Liver (tissue), 9 donors: Measurements from ENCODE around the gene KIF26B. TPM values are rescaled to one million over a fixed set of nuclear protein-coding genes. Genes with fewer than 3 reads are reported as not detected.

Source experiments
- DNase-seq: peaks from one replicate; pipeline ENCODE4 v3.0.0-alpha.2; 2017; ENCODE audit warnings: low spot score
- H3K27ac ChIP-seq, 2 donors: one replicate each; pipeline ENCODE4 v1.7.0; 2013; ENCODE audit warnings: inconsistent platforms in 2 of 2, low read length in 2 of 2, control low read depth in 1 of 2, low read depth in 1 of 2, mild to moderate bottlenecking in 1 of 2
- H3K27me3 ChIP-seq, 4 donors: one replicate each; pipeline versions ENCODE4 v1.6.1 to v1.7.0; 2013; ENCODE audit warnings: low read length in 3 of 4, inconsistent platforms in 1 of 4, mild to moderate bottlenecking in 1 of 4, moderate library complexity in 1 of 4; ENCODE audit not compliant: control insufficient read depth in 4 of 4, insufficient read depth in 4 of 4
- H3K36me3 ChIP-seq, 4 donors: one replicate each; pipeline versions ENCODE4 v1.6.1 to v1.7.0; 2013; ENCODE audit warnings: low read length in 3 of 4, mild to moderate bottlenecking in 3 of 4, low read depth in 1 of 4, moderate library complexity in 1 of 4; ENCODE audit not compliant: control insufficient read depth in 4 of 4, insufficient read depth in 3 of 4
- H3K4me1 ChIP-seq, 4 donors: one replicate each; pipeline versions ENCODE4 v1.6.1 to v1.7.0; 2013; ENCODE audit warnings: low read length in 3 of 4, mild to moderate bottlenecking in 3 of 4, moderate library complexity in 1 of 4; ENCODE audit not compliant: control insufficient read depth in 4 of 4, insufficient read depth in 4 of 4
- H3K4me3 ChIP-seq, 3 donors: one replicate each; pipeline versions ENCODE4 v1.6.1 to v1.7.0; 2013; ENCODE audit warnings: low read length in 3 of 3, control low read depth in 1 of 3, low read depth in 1 of 3, mild to moderate bottlenecking in 1 of 3
- H3K9ac ChIP-seq, 2 donors: one replicate each; pipeline ENCODE4 v1.7.0; 2013; ENCODE audit warnings: low read length in 2 of 2, mild to moderate bottlenecking in 2 of 2, moderate library complexity in 2 of 2, control low read depth in 1 of 2, low read depth in 1 of 2
- H3K9me3 ChIP-seq, 4 donors: one replicate each; pipeline versions ENCODE4 v1.6.1 to v1.7.0; 2013; ENCODE audit warnings: low read length in 3 of 4; ENCODE audit not compliant: control insufficient read depth in 4 of 4
- ATF3 ChIP-seq: IDR thresholded peaks from 2 replicates; pipeline ENCODE4 v1.6.1; 2016; ENCODE audit warnings: antibody characterized with exemption
- CTCF ChIP-seq: fragments of 150-350 bp; IDR thresholded peaks from 2 replicates; pipeline ENCODE4 v1.5.1; 2017; ENCODE audit warnings: improper control_type of control experiment, low read depth, low read length; ENCODE audit not compliant: missing input control
- EGR1 ChIP-seq, 2 donors: IDR thresholded peaks; 2 replicates each; pipeline ENCODE4 v1.6.1; 2016 to 2018; ENCODE audit warnings: antibody characterized with exemption in 2 of 2, low read depth in 2 of 2
- FOXA1 ChIP-seq: IDR thresholded peaks from 2 replicates; pipeline ENCODE4 v1.6.1; 2016; ENCODE audit warnings: antibody characterized with exemption
- FOXA2 ChIP-seq: IDR thresholded peaks from 2 replicates; pipeline ENCODE4 v1.6.1; 2016; ENCODE audit warnings: antibody characterized with exemption
- GABPA ChIP-seq, 2 donors: IDR thresholded peaks in 1 of 2; conservative IDR thresholded peaks in 1 of 2; 2 replicates each; pipeline ENCODE4 v1.6.1; 2016; ENCODE audit warnings: antibody characterized with exemption in 2 of 2, mild to moderate bottlenecking in 1 of 2, moderate library complexity in 1 of 2
- HNF4A ChIP-seq, 2 donors: conservative IDR thresholded peaks; 2 replicates each; pipeline ENCODE4 v1.6.1; 2016; ENCODE audit warnings: antibody characterized with exemption in 2 of 2, mild to moderate bottlenecking in 2 of 2
- HNF4G ChIP-seq: IDR thresholded peaks from 2 replicates; pipeline ENCODE4 v1.6.1; 2016; ENCODE audit warnings: antibody characterized with exemption
- JUND ChIP-seq, 2 donors: IDR thresholded peaks; 2 replicates each; pipeline ENCODE4 v1.6.1; 2016; ENCODE audit warnings: antibody characterized with exemption in 2 of 2
- NR2F2 ChIP-seq: IDR thresholded peaks from 2 replicates; pipeline ENCODE4 v1.6.1; 2016; ENCODE audit warnings: antibody characterized with exemption
- RAD21 ChIP-seq, 2 donors: IDR thresholded peaks; 2 replicates each; pipeline ENCODE4 v1.6.1; 2016; ENCODE audit warnings: antibody characterized with exemption in 2 of 2, mild to moderate bottlenecking in 2 of 2
- RXRA ChIP-seq, 2 donors: IDR thresholded peaks; 2 replicates each; pipeline ENCODE4 v1.6.1; 2017 to 2018; ENCODE audit warnings: antibody characterized with exemption in 2 of 2, mild to moderate bottlenecking in 1 of 2
- SP1 ChIP-seq: IDR thresholded peaks from 2 replicates; pipeline ENCODE4 v1.6.1; 2018; ENCODE audit warnings: antibody characterized with exemption, mild to moderate bottlenecking
- TAF1 ChIP-seq: conservative IDR thresholded peaks from 2 replicates; pipeline ENCODE4 v1.6.1; 2016; ENCODE audit warnings: antibody characterized with exemption, mild to moderate bottlenecking
- YY1 ChIP-seq: IDR thresholded peaks from 2 replicates; pipeline ENCODE4 v1.6.1; 2016; ENCODE audit warnings: antibody characterized with exemption, mild to moderate bottlenecking
- ZBTB33 ChIP-seq: IDR thresholded peaks from 2 replicates; pipeline ENCODE4 v1.6.1; 2016; ENCODE audit warnings: antibody characterized with exemption
- WGBS: extraction: QIAGEN DNeasy Blood & Tissue Kit; methylation state at CpG from one replicate; pipeline ENCODE4 v1.1.7; 2013; 5-methylcytosine and 5-hydroxymethylcytosine counted together
- polyA plus RNA-seq, 2 donors: library from polyadenylated mRNA; stranded (reverse) in 1 of 2; unstranded in 1 of 2; fragments of 200-250 nt in 1 of 2; fragments of >200 nt in 1 of 2; fragmentation: Nextera tagmentation in 1 of 2; extraction: Ambion mirVana in 1 of 2; gene quantifications; one replicate each; pipeline versions ENCODE4 v1.2.1 to v1.2.3, GENCODE V29; 2013 to 2015
- total RNA-seq, 2 donors: library from RNA; depleted of rRNA; stranded (reverse); fragments of >200 nt; gene quantifications; one replicate each; pipeline ENCODE4 v1.2.3, GENCODE V29; 2014
- TF ChIP-seq, protein P1 (sequence below): IDR thresholded peaks from 2 replicates; pipeline ENCODE4 v1.6.1; 2016; ENCODE audit warnings: antibody characterized with exemption
- TF ChIP-seq, protein P2 (sequence below): IDR thresholded peaks from 2 replicates; pipeline ENCODE4 v1.6.1; 2016; ENCODE audit warnings: antibody characterized with exemption, mild to moderate bottlenecking
- donor health status: healthy.
- donor health status: healthy.
- donor health status: healthy.
- donor health status: healthy.
- donor health status: healthy.

The KIF26B gene
- total and polyA plus RNA-seq, 4 donors = 0.10 to 1.7 (median 0.34) TPM

DNA sequence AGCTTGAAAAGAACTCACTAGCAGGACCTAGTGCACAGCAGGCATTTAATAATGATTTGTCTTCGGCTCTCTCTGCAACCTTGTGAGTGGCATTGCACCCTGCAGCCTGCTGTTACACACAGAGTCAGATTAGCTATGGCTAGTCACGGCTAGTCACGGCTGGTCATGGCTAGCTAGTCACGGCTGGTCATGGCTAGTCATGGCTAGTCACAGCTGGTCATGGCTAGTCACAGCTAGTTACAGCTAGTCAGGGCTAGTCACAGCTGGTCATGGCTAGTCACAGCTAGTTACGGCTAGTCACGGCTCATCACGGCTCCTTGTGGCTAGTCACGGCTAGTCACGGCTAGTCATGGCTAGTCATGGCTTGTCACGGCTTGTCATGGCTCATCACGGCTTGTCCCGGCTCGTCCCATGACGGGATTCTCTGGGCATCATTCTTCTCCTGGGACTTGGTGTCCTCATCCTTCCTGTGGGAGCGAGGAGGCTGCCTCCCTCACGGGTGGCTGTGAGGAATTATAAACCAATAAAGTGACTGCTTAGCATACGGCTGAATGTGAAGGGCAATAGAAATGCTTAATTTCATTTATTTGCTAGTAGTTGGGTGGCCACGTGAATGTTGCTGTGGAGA lies 12.5 kb upstream of the KIF26B start:
- Histone ChIP-seq H3K9ac (no peak overlapping the region), H3K27ac (no peak overlapping the region), H3K36me3 (no peaks in the 10 kb centered on the region), H3K4me3 (no peak overlapping the region), H3K9me3 (no peaks in the 10 kb centered on the region), H3K4me1 (no peaks in the 10 kb centered on the region), H3K27me3 (no peaks in the 10 kb centered on the region)
- DNase-seq = no peak
- no peak for TF ChIP-seq YY1
- TF ChIP-seq NR2F2 = no peak
- TF ChIP-seq, protein P1, sequence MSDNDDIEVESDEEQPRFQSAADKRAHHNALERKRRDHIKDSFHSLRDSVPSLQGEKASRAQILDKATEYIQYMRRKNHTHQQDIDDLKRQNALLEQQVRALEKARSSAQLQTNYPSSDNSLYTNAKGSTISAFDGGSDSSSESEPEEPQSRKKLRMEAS = no peak
- TF ChIP-seq RXRA (IDR thresholded peaks at IDR 0.05) = no peak
- TF ChIP-seq EGR1 (IDR thresholded peaks at IDR 0.05; ENCODE audit: low read depth in 2 of 2) = no peak
- no peak for TF ChIP-seq GABPA (IDR thresholded peaks at IDR 0.05 in 1 of 2, conservative IDR thresholded peaks at IDR 0.05 in 1 of 2)
- no peak for TF ChIP-seq FOXA2
- TF ChIP-seq ATF3 = no peak
- TF ChIP-seq CTCF = no peak
- no peak for TF ChIP-seq RAD21 (IDR thresholded peaks at IDR 0.05)
- no peak for TF ChIP-seq SP1
- TF ChIP-seq JUND (IDR thresholded peaks at IDR 0.05) = no peak
- TF ChIP-seq HNF4A (conservative IDR thresholded peaks at IDR 0.05) = no peak
- TF ChIP-seq, protein P2, sequence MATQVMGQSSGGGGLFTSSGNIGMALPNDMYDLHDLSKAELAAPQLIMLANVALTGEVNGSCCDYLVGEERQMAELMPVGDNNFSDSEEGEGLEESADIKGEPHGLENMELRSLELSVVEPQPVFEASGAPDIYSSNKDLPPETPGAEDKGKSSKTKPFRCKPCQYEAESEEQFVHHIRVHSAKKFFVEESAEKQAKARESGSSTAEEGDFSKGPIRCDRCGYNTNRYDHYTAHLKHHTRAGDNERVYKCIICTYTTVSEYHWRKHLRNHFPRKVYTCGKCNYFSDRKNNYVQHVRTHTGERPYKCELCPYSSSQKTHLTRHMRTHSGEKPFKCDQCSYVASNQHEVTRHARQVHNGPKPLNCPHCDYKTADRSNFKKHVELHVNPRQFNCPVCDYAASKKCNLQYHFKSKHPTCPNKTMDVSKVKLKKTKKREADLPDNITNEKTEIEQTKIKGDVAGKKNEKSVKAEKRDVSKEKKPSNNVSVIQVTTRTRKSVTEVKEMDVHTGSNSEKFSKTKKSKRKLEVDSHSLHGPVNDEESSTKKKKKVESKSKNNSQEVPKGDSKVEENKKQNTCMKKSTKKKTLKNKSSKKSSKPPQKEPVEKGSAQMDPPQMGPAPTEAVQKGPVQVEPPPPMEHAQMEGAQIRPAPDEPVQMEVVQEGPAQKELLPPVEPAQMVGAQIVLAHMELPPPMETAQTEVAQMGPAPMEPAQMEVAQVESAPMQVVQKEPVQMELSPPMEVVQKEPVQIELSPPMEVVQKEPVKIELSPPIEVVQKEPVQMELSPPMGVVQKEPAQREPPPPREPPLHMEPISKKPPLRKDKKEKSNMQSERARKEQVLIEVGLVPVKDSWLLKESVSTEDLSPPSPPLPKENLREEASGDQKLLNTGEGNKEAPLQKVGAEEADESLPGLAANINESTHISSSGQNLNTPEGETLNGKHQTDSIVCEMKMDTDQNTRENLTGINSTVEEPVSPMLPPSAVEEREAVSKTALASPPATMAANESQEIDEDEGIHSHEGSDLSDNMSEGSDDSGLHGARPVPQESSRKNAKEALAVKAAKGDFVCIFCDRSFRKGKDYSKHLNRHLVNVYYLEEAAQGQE = no peak
- TF ChIP-seq HNF4G = no peak
- no peak for TF ChIP-seq TAF1
- no peak for TF ChIP-seq FOXA1
- no peak for TF ChIP-seq ZBTB33
- 94% methylated on average over 18 of the region's 18 CpGs for WGBS
